ENCODE results near the gene TUBB2A.

DNA sequence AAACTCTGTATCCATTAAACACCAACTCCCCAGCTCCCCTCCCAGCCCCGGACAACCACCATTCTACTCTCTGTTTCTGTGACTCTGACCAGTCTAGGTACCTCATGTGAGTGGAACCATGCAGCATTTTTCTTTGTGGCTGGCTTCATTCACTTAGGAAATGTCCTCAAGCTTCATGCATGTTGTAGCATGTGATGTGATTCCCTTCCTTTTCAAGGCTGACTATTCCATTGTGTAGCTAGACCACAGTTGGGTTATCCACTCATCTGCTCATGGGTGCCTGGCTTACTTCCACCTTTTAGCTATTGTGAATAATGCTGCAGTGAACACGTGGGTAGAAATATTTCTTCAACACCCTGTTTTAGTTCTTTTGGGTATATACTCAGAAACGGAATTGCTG lies 47.6 kb downstream of the TUBB2A start:
- TF ChIP-seq, protein P1, sequence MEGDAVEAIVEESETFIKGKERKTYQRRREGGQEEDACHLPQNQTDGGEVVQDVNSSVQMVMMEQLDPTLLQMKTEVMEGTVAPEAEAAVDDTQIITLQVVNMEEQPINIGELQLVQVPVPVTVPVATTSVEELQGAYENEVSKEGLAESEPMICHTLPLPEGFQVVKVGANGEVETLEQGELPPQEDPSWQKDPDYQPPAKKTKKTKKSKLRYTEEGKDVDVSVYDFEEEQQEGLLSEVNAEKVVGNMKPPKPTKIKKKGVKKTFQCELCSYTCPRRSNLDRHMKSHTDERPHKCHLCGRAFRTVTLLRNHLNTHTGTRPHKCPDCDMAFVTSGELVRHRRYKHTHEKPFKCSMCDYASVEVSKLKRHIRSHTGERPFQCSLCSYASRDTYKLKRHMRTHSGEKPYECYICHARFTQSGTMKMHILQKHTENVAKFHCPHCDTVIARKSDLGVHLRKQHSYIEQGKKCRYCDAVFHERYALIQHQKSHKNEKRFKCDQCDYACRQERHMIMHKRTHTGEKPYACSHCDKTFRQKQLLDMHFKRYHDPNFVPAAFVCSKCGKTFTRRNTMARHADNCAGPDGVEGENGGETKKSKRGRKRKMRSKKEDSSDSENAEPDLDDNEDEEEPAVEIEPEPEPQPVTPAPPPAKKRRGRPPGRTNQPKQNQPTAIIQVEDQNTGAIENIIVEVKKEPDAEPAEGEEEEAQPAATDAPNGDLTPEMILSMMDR (IDR thresholded peaks at IDR 0.05) = no peak
- TF ChIP-seq POLR2A (IDR thresholded peaks at IDR 0.05) = no peak
